ENCODE data around the gene UBR4.
A peak's percentile ranks its signal among the peaks of the same experiment; 100 is the strongest.

UBR4 gene

GRCh38 chr1:19115082-19115808, 94.8 kb downstream of the UBR4 start:
- no peak overlapping the region for H2AFZ ChIP-seq (ENCODE audit: low read depth, low read length)
- peaks cover 96% of the 10 kb centered on the region for H3K36me3 ChIP-seq (ENCODE audit: insufficient read depth, low read length)
- DNase-seq (no peak), ATAC-seq (ENCODE audit: insufficient read depth, low read depth) (no peak)
- no peaks in the 10 kb centered on the region for H4K20me1 ChIP-seq (ENCODE audit: insufficient read depth, low read length)
- no peaks in the 10 kb centered on the region for H3K27me3 ChIP-seq (ENCODE audit: insufficient read depth, low read length, poor library complexity)
- H3K27ac ChIP-seq (ENCODE audit: low read length): no peak overlapping the region
- H3K4me2 ChIP-seq (ENCODE audit: insufficient read depth, low read length): no peak overlapping the region
- no peak overlapping the region for H3K4me3 ChIP-seq (ENCODE audit: low read depth in 1 of 2, low read length in 2 of 2)
- H3K79me2 ChIP-seq (ENCODE audit: insufficient read depth, low read length): no peaks in the 10 kb centered on the region
- H3K9me3 ChIP-seq (ENCODE audit: insufficient read depth, low read length, severe bottlenecking): no peaks in the 10 kb centered on the region
- no peaks in the 10 kb centered on the region for H3K4me1 ChIP-seq (ENCODE audit: insufficient read depth, low read length)
- TF ChIP-seq, protein P1, sequence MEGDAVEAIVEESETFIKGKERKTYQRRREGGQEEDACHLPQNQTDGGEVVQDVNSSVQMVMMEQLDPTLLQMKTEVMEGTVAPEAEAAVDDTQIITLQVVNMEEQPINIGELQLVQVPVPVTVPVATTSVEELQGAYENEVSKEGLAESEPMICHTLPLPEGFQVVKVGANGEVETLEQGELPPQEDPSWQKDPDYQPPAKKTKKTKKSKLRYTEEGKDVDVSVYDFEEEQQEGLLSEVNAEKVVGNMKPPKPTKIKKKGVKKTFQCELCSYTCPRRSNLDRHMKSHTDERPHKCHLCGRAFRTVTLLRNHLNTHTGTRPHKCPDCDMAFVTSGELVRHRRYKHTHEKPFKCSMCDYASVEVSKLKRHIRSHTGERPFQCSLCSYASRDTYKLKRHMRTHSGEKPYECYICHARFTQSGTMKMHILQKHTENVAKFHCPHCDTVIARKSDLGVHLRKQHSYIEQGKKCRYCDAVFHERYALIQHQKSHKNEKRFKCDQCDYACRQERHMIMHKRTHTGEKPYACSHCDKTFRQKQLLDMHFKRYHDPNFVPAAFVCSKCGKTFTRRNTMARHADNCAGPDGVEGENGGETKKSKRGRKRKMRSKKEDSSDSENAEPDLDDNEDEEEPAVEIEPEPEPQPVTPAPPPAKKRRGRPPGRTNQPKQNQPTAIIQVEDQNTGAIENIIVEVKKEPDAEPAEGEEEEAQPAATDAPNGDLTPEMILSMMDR (IDR thresholded peaks at IDR 0.05; ENCODE audit: borderline replicate concordance, extremely low read depth, low read length, poor library complexity, severe bottlenecking): no peak
- no peak for TF ChIP-seq EZH2 (IDR thresholded peaks at IDR 0.05; ENCODE audit: borderline replicate concordance, low read depth, low read length, severe bottlenecking)
- H3K9ac ChIP-seq (ENCODE audit: low read depth, low read length): no peak overlapping the region

GRCh38 chr1:19113697-19114092, 96.4 kb downstream of the UBR4 start:
- no peak overlapping the region for H3K9ac ChIP-seq (ENCODE audit: low read depth, low read length)
- H3K4me1 ChIP-seq (ENCODE audit: insufficient read depth, low read length): no peaks in the 10 kb centered on the region
- H3K9me3 ChIP-seq (ENCODE audit: insufficient read depth, low read length, severe bottlenecking): no peaks in the 10 kb centered on the region
- TF ChIP-seq EZH2 (IDR thresholded peaks at IDR 0.05; ENCODE audit: borderline replicate concordance, low read depth, low read length, severe bottlenecking): no peak
- TF ChIP-seq, protein P1 (IDR thresholded peaks at IDR 0.05; ENCODE audit: borderline replicate concordance, extremely low read depth, low read length, poor library complexity, severe bottlenecking): peak; percentile 73
- H3K27me3 ChIP-seq (ENCODE audit: insufficient read depth, low read length, poor library complexity): no peaks in the 10 kb centered on the region
- no peak overlapping the region for H2AFZ ChIP-seq (ENCODE audit: low read depth, low read length)
- no peaks in the 10 kb centered on the region for H4K20me1 ChIP-seq (ENCODE audit: insufficient read depth, low read length)
- no peak overlapping the region for H3K27ac ChIP-seq (ENCODE audit: low read length)
- H3K4me3 ChIP-seq (ENCODE audit: low read depth in 1 of 2, low read length in 2 of 2): no peak overlapping the region
- ATAC-seq (ENCODE audit: insufficient read depth, low read depth) (peak; percentile 86), DNase-seq (peak; percentile 45)
- H3K36me3 ChIP-seq (ENCODE audit: insufficient read depth, low read length): peaks cover 96% of the 10 kb centered on the region
- no peak overlapping the region for H3K4me2 ChIP-seq (ENCODE audit: insufficient read depth, low read length)
- no peaks in the 10 kb centered on the region for H3K79me2 ChIP-seq (ENCODE audit: insufficient read depth, low read length)

DNA sequence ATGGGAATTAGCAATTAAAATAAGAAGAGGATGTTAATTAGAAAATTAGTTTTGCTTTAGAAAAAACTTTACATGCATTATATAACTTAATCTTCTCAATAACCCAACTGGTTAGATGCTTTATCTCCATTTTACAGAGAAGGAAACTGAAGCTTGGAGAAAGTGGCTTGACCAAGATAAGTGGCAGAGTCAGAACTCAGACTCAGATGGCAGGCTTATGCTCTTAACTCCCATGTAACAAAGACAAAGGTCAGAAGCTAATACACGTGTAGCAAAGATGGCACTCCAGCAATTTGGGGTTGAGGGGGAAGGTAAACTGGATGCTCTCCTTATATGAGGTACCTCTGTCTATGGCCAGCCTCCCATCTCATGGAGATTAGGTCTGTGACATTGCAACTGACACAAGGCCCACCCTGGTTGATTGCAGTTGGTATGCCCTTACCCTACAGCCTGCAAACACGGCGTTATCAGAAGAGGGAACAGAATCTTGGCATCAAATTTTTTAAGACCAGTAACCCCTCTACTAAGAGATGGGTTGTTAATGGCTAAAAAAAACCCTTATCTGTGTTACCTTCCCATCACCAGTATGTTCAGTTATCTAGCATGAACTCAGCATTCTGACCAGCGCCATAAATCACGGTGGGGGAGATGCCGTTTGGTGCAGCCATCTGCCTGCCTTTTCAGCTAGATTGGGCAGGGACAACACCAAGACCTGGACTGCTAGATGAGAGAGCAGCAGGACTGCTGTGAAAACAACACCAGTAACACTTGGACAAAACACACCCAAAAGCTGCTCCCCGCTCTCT, 97.0 kb downstream of the UBR4 start:
- Histone ChIP-seq H3K36me3 (ENCODE audit: insufficient read depth, low read length) (peaks cover 97% of the 10 kb centered on the region), H2AFZ (ENCODE audit: low read depth, low read length) (no peak overlapping the region), H3K9me3 (ENCODE audit: insufficient read depth, low read length, severe bottlenecking) (no peaks in the 10 kb centered on the region), H3K4me2 (ENCODE audit: insufficient read depth, low read length) (no peak overlapping the region), H3K27ac (ENCODE audit: low read length) (no peak overlapping the region), H3K79me2 (ENCODE audit: insufficient read depth, low read length) (no peaks in the 10 kb centered on the region), H4K20me1 (ENCODE audit: insufficient read depth, low read length) (no peaks in the 10 kb centered on the region), H3K27me3 (ENCODE audit: insufficient read depth, low read length, poor library complexity) (no peaks in the 10 kb centered on the region), H3K4me3 (ENCODE audit: low read depth in 1 of 2, low read length in 2 of 2) (no peak overlapping the region), H3K4me1 (ENCODE audit: insufficient read depth, low read length) (no peaks in the 10 kb centered on the region), H3K9ac (ENCODE audit: low read depth, low read length) (no peak overlapping the region)
- DNase-seq: no peak
- TF ChIP-seq, protein P1 (IDR thresholded peaks at IDR 0.05; ENCODE audit: borderline replicate concordance, extremely low read depth, low read length, poor library complexity, severe bottlenecking): no peak
- TF ChIP-seq EZH2 (IDR thresholded peaks at IDR 0.05; ENCODE audit: borderline replicate concordance, low read depth, low read length, severe bottlenecking): no peak
- no peak for ATAC-seq (ENCODE audit: insufficient read depth, low read depth)
